BLaER1 (cell line): Measurements from ENCODE around the gene RIPPLY2.
"Not testable (repeated sequence)": the region's sequence is repeated elsewhere in the genome, so short reads cannot be mapped to it uniquely, and the experiment has no call there.

Source experiments
- H3K27ac ChIP-seq: shearing (Covaris generic); formaldehyde crosslinking; 2 replicates; pipeline ENCODE4 v1.8.1; 2022
- H3K27me3 ChIP-seq: shearing (Covaris generic); formaldehyde crosslinking; 2 replicates; pipeline ENCODE4 v1.8.1; 2022
- H3K36me3 ChIP-seq: shearing (Covaris generic); formaldehyde crosslinking; 2 replicates; pipeline ENCODE4 v1.8.1; 2022
- H3K4me1 ChIP-seq: shearing (Covaris generic); formaldehyde crosslinking; 2 replicates; pipeline ENCODE4 v1.8.1; 2022
- H3K4me2 ChIP-seq: shearing (Covaris generic); formaldehyde crosslinking; 2 replicates; pipeline ENCODE4 v1.8.1; 2022
- H3K4me3 ChIP-seq: shearing (Covaris generic); formaldehyde crosslinking; 2 replicates; pipeline ENCODE4 v1.8.1; 2022
- H3K9ac ChIP-seq: shearing (Covaris generic); formaldehyde crosslinking; 2 replicates; pipeline ENCODE4 v1.8.1; 2022
- H3K9me3 ChIP-seq: shearing (Covaris generic); formaldehyde crosslinking; 2 replicates; pipeline ENCODE4 v1.8.1; 2022
- H4K20me1 ChIP-seq: shearing (Covaris generic); formaldehyde crosslinking; 2 replicates; pipeline ENCODE4 v1.8.1; 2022
- Cebpa-rat ChIP-seq: shearing (Covaris generic); IDR thresholded peaks from 2 replicates; pipeline ENCODE4 v1.8.1; 2022

The RIPPLY2 gene

DNA sequence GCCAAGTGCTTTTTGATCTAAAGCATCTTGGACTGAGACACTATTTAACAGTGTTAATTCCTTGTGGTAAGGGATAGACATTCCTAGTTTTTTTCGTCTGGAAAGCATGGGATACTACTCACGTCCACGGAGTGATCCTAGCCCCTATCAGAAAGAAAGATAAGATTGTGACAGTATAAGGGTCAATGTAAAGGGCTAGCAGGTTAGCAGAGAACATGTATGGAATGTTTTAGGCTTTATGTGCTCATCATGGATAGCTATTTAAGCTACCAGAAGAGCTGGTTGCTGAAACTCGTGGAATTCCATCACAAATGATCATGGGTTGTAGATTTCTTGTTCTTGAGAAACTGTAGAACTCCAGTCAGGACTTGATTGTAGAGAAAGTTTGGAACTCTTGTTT is 38.4 kb downstream of the RIPPLY2 start:
- Histone ChIP-seq H3K4me2 (no peak overlapping the region), H3K4me1 (no peaks in the 10 kb centered on the region), H3K27me3 (no peaks in the 10 kb centered on the region), H3K36me3 (no peaks in the 10 kb centered on the region), H3K9ac (no peak overlapping the region), H3K9me3 (peaks cover 8% of the 10 kb centered on the region), H3K27ac (no peak overlapping the region), H4K20me1 (peaks cover 8% of the 10 kb centered on the region; the same call in 1 of the 2 replicates), H3K4me3 (no peak overlapping the region)
- TF ChIP-seq Cebpa-rat = no peak

- Histone ChIP-seq H3K27me3 (no peaks in the 10 kb centered on the region), H3K4me2 (no peak overlapping the region), H3K4me1 (no peaks in the 10 kb centered on the region), H3K9ac (no peak overlapping the region), H3K4me3 (no peak overlapping the region), H3K9me3 (peaks cover 8% of the 10 kb centered on the region), H4K20me1 (peaks cover 8% of the 10 kb centered on the region; the same call in 1 of the 2 replicates), H3K36me3 (no peaks in the 10 kb centered on the region), H3K27ac (no peak overlapping the region)
- TF ChIP-seq Cebpa-rat = no peak
These were observed 39.9 kb downstream of the RIPPLY2 start for GRCh38 chr6:83893024-83893423.

DNA sequence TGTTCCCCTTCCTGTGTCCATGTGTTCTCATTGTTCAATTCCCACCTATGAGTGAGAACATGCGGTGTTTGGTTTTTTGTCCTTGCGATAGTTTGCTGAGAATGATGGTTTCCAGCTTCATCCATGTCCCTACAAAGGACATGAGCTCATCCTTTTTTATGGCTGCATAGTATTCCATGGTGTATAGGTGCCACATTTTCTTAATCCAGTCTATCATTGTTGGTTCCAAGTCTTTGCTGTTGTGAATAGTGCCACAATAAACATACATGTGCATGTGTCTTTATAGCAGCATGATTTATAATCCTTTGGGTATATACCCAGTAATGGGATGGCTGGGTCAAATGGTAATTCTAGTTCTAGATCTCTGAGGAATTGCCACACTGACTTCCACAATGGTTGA is 43.9 kb downstream of the RIPPLY2 start:
- H3K9me3 ChIP-seq, H3K4me2 ChIP-seq, H3K36me3 ChIP-seq, H3K27ac ChIP-seq, H3K27me3 ChIP-seq, H3K4me1 ChIP-seq, H4K20me1 ChIP-seq, H3K4me3 ChIP-seq, H3K9ac ChIP-seq: not testable (repeated sequence)

DNA sequence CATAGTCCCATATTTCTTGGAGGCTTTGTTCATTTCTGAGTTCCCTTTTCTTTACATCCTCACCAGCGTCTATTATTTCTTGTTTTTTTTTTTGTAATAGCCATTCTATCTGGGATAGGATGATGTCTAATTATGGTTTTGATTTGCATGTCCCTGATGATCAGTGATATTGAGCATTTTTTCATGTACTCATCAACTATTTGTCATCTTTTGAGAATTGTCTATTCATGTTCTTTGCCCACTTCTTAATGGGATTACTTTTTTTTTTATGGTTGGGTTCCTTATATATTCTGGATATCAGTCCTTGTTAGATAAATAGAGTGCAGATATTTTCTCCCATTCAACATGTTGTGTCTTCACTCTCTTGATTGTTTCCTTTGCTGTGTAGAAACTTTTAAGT is 48.5 kb downstream of the RIPPLY2 start:
- no peak overlapping the region for H3K27ac ChIP-seq
- H3K9ac ChIP-seq = no peak overlapping the region
- peaks cover 15% of the 10 kb centered on the region for H3K9me3 ChIP-seq
- no peak overlapping the region for H3K4me3 ChIP-seq
- H3K4me2 ChIP-seq = no peak overlapping the region
- H4K20me1 ChIP-seq = peaks cover 10% of the 10 kb centered on the region; the same call in 1 of the 2 replicates
- no peak for TF ChIP-seq Cebpa-rat
- no peaks in the 10 kb centered on the region for H3K4me1 ChIP-seq
- no peaks in the 10 kb centered on the region for H3K36me3 ChIP-seq
- H3K27me3 ChIP-seq = no peaks in the 10 kb centered on the region

- Histone ChIP-seq H3K9ac (no peak overlapping the region), H3K4me1 (no peaks in the 10 kb centered on the region), H3K27me3 (no peaks in the 10 kb centered on the region), H3K9me3 (peaks cover 15% of the 10 kb centered on the region), H3K36me3 (no peaks in the 10 kb centered on the region), H3K4me2 (no peak overlapping the region), H3K4me3 (no peak overlapping the region), H4K20me1 (peaks cover 10% of the 10 kb centered on the region; the same call in 1 of the 2 replicates), H3K27ac (no peak overlapping the region)
- no peak for TF ChIP-seq Cebpa-rat
These were observed 51.2 kb downstream of the RIPPLY2 start for GRCh38 chr6:83904395-83904794.

GRCh38 chr6:83905648-83906047 is 52.5 kb downstream of the RIPPLY2 start:
- Histone ChIP-seq H3K9me3 (peaks cover 15% of the 10 kb centered on the region), H3K36me3 (no peaks in the 10 kb centered on the region), H3K27ac (no peak overlapping the region), H4K20me1 (peaks cover 10% of the 10 kb centered on the region; the same call in 1 of the 2 replicates), H3K27me3 (no peaks in the 10 kb centered on the region), H3K4me3 (no peak overlapping the region), H3K4me1 (no peaks in the 10 kb centered on the region), H3K4me2 (no peak overlapping the region), H3K9ac (no peak overlapping the region)
- TF ChIP-seq Cebpa-rat = no peak
